ENCODE measurements around the gene SPG11.

The SPG11 gene

DNA sequence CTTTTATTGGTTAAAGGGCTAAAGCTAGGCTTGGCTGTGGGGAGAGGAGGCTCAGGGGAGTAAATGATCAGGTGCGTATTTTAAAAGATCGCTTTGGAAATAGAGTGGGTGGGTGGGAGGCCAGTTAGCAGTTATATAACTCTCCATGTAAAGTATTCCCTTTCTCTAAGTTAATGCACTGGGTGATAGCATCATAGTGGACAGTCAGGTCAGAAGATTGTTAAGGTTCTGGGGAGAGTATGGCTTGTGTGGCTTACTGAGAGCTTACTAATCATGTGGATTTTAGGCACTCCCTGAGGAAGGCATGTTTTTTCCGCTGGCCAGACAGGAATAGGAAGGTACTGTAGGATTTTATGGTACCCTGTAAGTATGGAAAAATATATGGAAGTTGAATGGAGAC is 132.8 kb downstream of the SPG11 start:
- DNase-seq (ENCODE audit: low read depth in 1 of 2, low spot score in 1 of 2), result no peak

DNA sequence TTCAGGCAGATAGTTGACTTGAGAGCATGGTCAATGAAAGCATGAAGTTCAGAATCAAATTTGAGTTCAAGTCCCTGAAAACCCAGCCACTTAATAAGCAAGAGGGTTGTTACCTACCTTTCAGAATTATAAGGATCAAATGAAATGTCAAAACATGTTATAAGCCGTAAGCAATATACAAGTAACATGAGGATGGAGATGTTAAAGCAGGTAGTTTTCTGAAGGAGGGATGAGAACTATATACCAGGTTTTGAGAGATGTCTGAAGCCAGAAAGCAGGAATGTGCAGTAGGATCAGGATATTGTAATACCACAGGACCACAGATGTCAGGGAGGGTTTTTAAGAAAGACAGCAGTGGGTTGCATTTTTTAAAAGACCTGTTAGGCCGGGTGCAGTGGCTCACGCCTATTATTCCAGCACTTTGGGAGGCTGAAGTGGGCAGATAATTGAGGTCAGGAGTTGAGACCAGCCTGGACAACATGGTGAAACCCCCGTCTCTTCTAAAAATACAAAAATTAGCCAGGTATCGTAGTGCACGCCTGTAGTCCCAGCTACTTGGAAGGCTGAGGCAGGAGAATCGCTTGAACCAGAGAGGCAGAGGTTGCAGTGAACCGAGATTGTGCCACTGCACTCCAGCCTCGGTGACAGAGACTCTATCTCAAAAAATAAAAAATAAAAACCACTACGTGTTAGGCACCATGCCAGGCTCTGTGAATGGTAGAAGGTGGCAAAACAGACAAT is 133.4 kb downstream of the SPG11 start:
- DNase-seq (ENCODE audit: low read depth in 1 of 2, low spot score in 1 of 2), result no peak

GRCh38 chr15:44527241-44527640 is 136.2 kb downstream of the SPG11 start:
- DNase-seq (ENCODE audit: low read depth in 1 of 2, low spot score in 1 of 2), result no peak

DNA sequence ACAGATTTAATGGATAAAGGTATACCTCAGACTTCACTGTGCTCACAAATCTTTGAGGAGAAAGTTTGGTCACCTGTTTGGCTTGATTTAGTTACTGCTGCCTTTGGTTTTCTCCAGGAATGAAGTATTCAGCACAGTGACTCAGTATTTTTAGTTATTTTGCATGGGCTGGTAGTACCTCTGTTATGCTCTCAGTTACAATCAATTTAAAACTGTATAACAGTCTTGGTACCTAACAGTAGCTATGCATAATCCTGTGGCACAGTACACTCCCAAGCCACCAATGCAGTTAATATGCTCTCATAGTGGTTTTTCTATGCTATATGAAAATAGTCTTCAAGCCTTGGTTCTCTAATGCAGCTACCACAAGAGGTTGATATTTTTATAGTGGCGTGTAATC is 138.4 kb downstream of the SPG11 start:
- no peak for DNase-seq (ENCODE audit: low read depth in 1 of 2, low spot score in 1 of 2)

DNA sequence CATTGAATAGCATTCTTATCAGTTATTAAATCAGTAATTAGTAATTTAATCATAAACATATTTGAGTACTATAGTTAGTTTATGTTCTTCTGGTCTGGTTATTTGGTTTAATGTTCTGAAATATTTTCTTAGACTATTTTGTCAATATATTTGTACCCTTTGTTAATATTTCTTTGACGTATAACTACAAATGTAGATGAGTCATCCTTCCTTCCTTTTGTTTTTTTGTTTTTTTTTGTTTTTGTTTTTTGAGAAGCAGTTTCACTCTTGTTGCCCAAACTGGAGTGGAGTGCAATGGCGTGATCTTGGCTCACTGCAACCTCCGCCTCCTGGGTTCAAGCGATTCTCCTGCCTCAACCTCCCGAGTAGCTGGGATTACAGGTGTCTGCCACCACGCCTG is 143.9 kb downstream of the SPG11 start:
- DNase-seq (ENCODE audit: low read depth in 1 of 2, low spot score in 1 of 2), result no peak

- DNase-seq (ENCODE audit: low read depth in 1 of 2, low spot score in 1 of 2), result no peak
Measured at GRCh38 chr15:44516436-44516835, 147.0 kb downstream of the SPG11 start.

All from stimulated activated CD4-positive, alpha-beta T cell treated with anti-CD3 and anti-CD28 coated beads, Interleukin-15, amount 100 ng/mL, for 1 hour (primary cell).